GM18505 (cell line): ENCODE data around the gene ARFGAP1.

Experiments
- ATAC-seq: cut with Tn5 transposase; IDR thresholded peaks from one replicate; pipeline ENCODE4 v1.9.1; 2021; ENCODE audit not compliant: unreplicated experiment
- POLR2A ChIP-seq: IDR thresholded peaks from 4 replicates; pipeline ENCODE4 v1.6.1; 2011; ENCODE audit warnings: borderline replicate concordance; ENCODE audit not compliant: insufficient read depth, insufficient read length; ENCODE audit errors: extremely low read depth

ARFGAP1 gene

DNA sequence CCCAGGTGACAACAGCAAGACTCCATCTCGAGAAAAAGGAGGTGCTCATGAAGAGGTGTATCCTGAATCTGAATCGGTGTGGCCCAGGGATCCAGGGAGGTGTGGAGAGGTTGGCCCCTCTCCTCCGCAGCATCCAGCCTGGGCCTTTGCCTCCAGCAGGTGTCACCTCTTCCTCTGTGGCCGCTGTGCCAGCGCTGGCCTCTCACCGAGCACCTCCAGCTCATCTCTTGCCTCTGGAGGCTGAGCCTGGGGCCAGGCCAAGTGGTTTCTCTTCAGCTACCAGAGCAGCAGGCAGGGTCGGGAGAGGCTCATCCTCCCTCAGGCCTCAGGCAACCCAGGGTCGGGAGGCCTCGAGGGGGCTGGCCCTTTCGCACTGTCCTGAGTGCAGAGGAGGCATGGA is 19.2 kb downstream of the ARFGAP1 start:
- no peak for ATAC-seq
- no peak for TF ChIP-seq POLR2A

DNA sequence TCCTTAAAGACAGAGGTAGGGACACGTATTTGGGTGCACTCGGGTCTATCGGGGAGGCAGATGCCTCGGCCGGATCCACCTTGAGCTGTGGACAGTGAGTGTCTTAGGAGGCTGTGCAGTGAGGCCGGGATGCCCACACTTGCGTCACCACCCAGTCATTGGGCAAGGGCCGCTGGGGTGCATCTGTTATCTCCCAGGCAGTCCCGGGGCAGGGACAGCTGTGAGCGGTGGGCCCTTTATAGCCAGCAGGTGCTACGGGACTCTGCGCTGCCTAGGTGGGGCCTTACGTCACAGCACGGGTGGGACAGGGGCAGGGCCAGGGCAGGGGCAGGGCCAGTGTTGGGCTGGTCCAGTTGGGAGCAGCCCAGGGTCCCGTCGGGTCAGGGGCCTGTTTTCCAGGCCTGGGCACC is 19.7 kb downstream of the ARFGAP1 start:
- no peak for TF ChIP-seq POLR2A
- ATAC-seq: no peak

DNA sequence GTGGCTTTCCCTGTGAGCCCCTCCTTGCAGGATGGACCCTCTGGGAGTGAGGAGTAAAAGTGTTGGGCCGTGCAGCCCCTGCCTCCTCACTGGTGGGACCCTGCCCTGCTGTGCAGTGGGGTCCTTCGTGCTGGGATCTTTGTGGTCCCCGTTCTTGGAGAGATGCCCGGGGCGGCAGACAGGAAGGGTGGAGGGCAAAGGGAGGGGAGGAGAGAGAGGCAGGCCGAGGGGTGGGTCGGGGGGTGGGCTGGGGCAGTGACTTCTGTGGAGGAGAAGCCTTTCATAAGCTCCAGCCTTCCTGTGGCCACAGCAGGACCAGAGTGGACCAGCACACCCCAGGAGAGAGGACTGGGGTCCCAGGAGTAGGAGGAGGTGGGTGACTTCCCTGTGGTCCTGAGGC is 20.3 kb downstream of the ARFGAP1 start, which contains the start of gene COL20A1:
TSS of gene COL20A1 (plus strand) at position 283 of the 400 bp plus-strand sequence. CDS start 1,922 bp downstream, outside the sequence.
- no peak for TF ChIP-seq POLR2A
- no peak for ATAC-seq

DNA sequence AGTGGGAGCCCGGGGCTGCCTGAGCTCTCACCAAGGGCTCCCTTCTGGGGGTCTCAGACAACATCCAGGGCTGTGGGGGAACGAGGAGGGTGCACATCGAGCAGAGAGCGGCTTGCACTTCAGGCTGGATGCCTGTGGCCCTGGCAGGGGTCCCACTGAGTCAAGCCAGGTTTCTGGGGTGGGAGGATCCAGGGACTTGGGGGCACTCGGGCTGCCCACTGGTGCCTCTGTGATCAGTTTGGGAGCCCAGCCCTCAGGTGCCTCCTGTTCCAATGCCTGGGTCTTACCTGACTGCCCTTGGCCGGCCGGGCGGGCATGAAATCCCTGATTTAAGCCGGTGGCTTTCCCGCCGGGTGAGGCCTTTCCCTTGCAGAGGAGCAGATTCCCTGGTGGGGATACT is 20.8 kb downstream of the ARFGAP1 start:
- TF ChIP-seq POLR2A: no peak
- no peak for ATAC-seq

DNA sequence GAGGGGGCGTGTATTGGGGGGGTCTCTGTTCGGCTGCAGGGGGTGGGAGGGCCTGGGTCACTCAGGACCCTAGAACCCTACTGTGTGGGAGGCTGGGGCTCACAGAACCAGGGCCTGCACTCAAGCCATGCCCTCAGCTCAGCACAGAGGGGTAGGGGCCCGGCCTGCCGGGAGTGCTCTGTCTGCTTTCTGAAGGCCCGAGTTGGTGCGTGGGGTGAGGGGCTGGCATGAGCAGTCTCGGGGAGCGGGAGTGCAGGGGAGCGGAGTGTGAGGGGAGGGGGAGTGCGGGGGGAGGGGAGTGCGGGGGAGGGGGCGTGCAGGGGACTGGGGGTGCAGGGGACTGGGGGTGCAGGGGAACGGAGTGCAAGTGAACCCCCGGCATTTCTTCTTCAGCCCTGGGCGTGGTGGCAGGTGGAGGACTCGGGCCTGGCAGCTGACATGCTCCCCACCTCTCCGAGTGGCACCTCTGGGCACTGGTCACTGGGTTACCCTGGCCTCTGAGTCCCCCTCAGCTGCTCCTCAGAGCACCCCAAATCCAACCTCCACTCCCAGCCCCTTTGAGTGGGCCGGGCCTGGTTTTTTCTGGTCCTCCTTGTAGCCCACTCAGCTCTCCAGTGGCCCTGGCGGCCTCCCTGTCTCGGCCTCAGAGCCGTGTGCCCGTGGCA is 21.4 kb downstream of the ARFGAP1 start:
- no peak for TF ChIP-seq POLR2A
- ATAC-seq: no peak

GRCh38 chr20:63294536-63294900 is 21.9 kb downstream of the ARFGAP1 start:
- no peak for TF ChIP-seq POLR2A
- no peak for ATAC-seq

- TF ChIP-seq POLR2A: no peak
- no peak for ATAC-seq
Observed at GRCh38 chr20:63295018-63295417, 22.4 kb downstream of the ARFGAP1 start.

- ATAC-seq: no peak
- no peak for TF ChIP-seq POLR2A
Observed at GRCh38 chr20:63295422-63295821, 22.8 kb downstream of the ARFGAP1 start.

DNA sequence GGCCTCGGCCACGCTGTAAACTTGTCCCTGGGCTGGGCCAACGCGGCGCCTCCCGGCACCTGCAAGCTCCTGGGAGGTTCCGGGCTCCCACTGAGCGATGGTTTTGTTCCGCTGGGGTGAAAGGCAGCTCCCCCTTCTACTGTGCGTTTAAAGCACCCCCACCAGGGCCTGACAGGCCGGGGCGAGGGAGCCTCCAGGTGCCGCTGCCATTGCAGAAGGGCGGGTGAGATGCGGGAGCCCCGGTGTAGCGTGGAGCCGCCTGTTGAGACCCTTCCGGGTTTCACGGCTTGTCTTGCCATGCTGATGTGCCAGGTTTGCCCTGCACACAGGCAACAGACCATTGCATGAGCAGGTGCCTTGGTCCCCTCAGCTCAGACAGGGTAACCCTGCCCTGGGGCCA is 23.2 kb downstream of the ARFGAP1 start:
- TF ChIP-seq POLR2A: no peak
- no peak for ATAC-seq

GRCh38 chr20:63296531-63297299 is 24.1 kb downstream of the ARFGAP1 start:
- no peak for ATAC-seq
- no peak for TF ChIP-seq POLR2A

- no peak for TF ChIP-seq POLR2A
- ATAC-seq: no peak
Observed at GRCh38 chr20:63297371-63297781, 24.8 kb downstream of the ARFGAP1 start.

DNA sequence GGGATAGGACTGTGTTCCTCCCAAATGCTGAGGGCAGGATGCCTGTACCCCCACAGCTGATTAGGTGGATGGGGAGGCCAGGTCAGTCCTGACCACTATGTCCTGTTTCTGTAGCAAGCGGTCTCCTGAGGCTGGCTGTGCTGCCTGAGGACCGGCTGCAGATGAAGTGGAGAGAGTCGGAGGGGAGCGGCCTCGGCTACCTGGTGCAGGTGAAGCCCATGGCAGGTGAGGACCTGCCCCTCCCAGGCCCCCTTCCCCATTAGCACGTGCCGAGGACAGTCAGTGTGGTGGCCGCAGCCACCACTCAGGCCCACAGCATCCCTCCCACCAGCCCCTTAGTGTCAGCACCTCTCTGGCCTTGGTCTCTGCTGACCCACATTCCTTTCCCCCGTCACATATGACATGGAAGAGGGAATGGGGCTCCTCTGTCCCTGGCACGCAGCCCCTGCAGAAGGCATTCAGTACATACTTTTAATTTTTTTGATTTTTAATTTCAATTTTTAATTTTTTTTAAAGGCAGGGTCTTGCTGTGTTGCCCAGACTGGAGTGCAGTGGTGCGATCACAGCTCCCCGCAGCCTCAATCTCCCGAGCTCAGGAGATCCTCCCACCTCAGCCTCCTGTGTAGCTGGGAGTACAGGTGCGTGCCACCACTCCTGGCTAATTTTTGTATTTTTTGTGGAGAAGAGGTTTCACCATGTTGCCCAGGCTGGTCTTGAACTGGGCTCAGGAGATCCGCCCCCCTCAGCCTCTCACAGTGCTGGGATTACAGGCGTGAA is 25.4 kb downstream of the ARFGAP1 start:
- TF ChIP-seq POLR2A: no peak
- ATAC-seq: no peak

DNA sequence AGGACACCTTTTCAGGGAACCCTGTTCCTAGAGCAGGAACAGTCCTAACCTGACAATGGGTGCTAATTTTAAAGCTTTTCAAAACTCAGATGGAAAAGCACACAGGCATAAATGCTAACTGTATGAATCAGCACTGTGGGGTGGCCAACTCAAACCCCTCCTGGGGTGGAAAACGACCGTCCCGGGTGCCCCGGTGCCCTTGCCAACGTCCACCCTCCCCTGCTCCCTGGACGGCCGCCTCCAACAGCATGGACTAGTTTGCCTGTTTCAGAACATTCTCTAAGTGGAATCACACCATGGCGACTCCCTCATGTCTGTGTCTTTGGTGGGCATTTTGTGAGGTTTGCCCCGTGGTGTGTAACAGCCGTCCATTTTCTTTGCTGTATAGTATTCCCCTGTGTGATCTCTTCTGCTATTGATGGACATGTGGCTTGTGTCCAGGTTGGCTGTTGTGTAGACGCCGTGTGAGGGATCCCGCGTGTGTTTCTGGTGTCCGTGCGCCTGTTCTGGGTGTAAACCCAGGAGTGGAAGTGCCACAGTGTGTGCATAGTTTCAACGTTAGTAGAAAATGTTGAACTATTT is 26.2 kb downstream of the ARFGAP1 start:
- no peak for ATAC-seq
- TF ChIP-seq POLR2A: no peak
